Central memory CD4-positive, alpha-beta T cell (primary cell): Measurements from ENCODE around the gene TRAPPC2L.

Experiments
- DNase-seq: peaks from one replicate; pipeline ENCODE4 v3.0.0; 2022

Gene TRAPPC2L

DNA sequence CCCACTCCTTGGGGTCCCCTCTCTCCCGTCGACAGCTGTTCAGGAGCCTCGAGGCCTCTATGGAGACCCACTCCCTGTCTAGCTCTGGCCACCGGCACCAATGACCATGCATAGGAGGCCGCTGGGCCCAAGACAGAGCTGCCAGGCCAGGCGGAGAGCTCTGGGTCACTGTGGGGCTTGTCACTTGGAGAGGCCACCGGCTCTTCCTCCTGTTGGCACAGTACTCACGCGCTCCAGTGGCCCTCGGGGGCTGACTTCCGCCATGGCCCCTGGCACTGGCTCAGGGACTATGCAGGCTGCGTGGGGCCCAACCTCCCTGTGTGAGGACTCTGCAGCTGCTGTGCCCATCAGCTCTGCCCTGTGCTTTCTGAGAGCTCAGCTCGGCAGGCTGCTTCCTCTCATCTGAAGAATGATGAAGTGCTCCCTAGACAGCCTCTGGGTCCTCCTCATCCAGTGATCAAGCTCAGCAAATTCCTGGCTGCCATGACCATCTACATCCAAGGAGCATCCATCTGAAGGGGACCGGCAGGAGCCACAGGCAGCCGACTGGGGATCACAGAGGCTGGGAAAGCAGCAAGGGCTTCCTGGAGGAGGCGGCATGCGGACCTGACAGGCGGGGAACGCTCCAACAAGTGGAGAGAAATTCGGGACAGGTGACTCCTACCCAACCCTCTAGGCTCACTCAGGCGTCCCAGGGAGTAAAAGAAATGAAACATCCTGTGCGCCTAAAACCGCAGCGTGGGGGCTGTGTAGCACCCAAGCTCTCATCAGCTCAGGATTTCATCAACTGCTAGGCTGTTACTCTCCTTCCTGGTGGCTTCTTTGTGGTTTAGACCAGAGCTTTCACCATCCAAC lies 17.0 kb upstream of the TRAPPC2L start:
- DNase-seq: no peak

DNA sequence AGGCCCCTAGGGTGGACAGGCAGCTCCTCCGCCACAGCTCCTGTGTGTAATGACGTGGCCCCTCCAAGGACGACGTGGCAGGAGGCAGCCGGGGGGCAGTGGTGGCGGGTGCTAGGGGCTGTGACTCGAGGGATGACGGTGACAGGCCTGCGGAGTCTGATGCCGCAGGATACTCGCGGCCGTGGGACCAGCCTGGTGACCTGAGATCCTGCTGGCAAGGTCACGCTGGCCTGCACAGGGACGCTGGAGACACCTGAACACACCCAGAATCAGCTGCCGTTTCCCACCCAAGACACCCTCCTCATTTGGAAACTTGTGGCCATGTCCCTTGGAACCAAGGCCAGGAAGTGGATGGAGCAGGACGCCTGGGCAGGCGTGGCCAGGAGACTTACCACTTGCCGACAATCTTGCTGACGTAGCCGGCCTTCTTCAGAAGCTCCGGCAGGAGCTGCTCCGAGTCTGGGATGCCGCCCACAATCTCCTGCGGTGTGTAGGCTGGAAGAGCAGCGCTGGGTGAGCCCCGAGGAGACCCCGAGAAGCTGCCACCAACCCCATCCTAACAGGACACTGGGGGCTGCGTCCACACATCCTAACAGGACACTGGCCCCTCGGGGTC lies 16.2 kb upstream of the TRAPPC2L start:
- DNase-seq: no peak

DNA sequence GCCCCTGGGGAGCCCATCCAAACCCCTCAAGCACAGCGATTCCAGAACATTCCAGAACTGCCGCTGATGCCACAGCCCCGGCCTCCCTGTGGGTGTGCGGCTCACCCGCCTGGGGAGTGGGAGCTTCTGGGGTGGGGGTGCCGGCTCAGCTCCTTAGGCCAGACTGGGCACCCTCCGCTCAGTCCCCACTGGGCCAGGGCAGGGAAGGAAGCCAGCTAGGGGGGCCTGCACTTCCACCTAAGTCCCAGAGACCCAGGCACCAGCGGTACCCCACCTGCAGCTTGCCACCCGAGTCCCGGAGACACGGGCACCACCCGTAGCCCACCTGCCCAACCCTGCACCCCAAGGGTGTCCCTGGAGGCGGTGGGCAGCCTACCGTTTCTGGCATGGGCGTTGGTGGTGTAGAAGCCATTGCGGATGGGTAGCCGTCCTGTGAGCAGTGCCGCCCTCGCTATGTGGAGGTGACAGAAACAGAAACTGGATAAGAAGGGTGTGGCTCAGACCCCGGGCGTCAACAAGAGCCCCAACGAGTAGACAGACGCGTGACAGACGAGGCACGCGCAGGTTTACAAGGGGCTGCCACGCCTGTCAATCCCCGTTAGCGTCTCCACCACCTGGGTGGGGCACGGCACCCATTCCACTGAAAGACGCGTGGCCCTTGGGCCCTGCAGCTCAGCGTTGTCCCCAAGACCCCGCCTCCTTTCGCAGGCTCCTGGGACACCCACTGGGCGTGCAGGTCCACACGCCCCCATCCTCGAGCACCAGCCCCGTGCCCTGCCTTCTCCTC lies 15.2 kb upstream of the TRAPPC2L start:
- DNase-seq: no peak

DNA sequence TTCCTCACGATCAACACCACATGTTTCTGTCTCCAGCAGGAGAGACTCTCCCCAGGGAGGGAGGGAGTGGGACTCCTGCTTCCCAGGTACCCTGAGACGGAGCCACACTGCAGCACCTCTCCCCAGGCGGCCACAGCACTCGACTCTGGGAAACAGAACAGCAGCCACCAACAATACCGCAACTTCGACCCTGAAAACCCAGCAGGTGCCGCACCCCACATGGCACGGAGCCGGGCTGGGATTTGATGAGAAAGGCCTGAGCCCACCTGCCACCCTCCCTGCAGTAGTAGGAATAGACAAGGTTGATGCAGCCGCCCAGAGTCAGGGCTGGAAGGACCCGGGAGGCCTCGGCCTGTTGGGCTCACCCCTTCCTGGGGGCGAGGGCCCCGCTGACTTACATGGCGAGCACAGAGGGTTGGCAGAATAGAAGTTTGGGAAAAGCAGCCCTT lies 14.6 kb upstream of the TRAPPC2L start:
- no peak for DNase-seq

DNA sequence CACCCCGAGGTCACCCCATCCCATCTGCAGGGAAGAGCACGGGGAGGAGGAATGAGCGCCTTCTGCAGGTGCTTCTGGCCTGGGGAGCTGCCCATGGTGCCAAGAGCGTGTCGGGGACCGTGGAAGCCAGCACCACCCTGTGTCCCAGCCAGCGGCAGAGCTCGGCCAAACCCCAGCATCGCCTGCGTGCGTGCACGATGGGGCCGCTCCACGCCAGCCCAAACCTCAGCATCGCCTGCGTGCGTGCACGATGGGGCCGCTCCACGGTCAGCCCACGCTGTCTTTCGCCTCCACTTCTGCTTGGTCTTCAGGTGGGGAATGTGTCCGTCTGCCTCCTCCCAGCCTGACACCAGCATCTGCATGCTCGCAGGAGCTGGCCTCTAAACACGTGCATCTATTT lies 14.1 kb upstream of the TRAPPC2L start:
- DNase-seq: no peak

DNA sequence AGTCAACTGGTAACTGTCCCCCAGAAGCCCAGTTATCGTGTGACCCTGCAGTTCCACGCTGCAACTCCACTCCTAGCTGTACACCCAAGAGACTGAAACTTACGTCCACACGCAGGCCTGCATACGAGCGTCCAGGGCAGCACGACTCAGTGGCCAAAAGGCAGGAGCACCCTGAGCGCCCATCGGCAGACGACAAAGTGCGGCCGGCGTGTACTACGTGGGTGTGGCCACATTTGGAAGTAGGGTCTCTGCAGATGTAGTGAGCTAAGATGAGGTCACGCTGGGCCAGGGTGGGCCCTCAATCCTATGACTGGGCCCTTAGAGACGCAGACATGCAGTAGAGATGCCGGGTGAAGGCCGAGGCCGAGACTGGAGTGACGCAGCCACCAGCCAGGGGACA lies 13.7 kb upstream of the TRAPPC2L start:
- DNase-seq: no peak

DNA sequence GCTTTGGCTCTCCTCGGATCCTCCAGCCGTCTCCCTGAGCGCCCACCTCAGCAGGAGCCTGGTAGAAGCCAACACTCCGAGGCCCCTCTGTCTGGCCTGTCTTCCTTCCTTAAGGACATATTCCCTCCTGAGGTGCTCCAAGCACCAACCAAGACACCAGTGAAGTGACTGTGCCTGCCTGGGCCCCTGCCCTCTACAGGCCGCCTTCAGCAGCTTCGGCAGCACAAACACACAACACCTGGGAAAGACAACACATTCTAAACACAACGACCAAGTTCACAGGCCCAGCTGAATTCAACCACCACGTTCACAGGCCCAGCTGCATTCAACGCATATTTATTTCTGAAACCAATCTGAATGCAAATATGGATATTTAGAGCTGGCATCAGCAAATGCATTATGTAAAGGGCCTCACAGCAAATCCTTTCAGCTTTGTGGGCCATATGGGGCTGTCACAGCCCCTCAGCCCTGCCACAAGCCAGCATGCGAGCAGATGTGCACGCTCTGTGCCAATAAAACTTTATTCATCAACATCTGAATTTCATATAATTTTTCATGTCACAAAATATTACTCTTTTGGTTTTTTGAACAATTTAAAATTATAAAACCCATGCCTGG lies 12.4 kb upstream of the TRAPPC2L start:
- no peak for DNase-seq

DNA sequence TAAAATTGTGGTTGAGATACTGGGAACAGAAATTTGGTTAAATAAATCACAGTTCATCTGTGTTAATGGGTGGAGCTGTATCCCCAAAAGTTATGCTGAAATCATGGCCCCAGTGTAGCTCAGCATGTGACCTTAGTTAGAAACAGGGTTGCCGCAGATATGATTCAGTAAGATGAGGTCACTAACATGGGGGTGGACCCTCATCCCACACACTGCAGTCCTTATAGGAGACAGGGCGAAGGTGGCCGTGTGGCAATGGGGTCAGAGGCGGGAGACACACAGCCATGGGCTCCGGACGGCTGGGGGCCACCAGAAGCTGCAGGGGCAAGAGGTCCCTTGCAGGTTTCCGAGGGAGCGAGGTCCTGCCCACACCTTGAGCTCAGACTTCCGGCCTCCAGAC lies 10.8 kb upstream of the TRAPPC2L start:
- no peak for DNase-seq

DNA sequence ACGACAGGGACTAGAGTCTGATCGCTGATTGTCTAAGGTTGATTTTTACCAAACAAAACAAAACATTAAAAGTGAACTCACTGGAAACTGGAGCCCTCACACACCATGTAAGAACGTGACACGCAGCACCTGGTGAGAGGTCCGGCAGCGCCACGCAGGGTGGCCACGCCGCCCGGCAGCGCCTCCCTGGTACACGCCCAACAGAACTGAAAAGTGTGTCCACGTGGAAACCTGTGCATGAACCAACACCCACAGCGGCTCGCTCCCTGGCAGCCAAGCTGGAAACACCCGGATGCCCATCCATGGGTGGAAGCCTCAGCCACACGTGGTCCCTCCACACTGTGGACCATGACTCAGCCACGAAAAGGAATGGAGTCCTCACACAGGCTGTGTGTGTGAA lies 9.3 kb upstream of the TRAPPC2L start:
- no peak for DNase-seq

DNA sequence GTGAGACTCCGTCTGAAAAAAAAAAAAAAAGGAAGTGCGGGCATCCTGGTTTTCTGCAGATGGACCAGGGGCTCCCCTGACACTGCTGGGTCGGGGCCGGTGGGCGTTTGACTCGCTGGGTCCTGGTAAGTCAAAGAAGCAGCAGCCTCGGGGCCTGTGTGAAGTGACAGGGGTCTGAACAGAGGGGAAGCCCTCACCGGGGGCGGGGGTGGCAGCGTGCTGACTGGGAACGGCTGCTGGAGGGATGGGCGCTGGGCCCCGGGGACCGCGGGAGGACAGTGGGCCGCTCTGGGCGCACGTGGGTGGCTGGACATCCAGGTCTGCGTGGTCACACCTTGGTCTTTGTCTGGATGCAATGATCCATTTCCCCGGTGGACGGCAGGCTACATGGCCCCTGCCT lies 8.4 kb upstream of the TRAPPC2L start:
- no peak for DNase-seq

DNA sequence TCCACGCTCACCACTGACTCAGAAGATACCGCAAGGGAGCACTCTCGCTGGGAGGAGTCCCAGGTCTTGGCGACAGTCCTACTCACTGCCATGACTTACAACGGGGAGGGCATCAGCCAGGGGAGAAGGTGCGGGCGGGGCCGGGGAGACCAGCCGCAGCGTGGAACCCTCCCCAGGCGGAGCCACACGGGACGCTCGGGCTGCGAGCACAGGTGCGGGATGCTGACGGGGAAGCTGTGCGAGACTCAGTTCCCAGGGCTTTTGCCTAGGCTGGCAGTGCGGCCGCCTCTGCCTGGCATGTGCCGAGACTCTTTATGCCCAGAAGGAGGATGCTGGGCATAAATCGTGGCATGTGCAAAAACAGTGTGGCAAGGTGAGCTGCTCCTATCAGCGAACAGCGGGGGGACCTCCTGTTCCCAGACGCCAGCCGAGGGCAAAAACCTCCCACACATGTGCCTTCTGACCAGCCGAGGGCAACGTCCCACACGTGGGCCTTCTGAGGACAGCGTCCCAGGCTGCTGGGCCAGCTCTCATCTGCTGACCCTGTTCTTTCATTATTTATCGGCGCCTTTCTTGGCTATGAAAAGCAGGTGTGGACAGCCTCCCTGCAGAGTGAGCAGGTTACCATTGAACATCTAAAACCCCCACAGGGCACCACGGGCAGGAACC lies 6.3 kb upstream of the TRAPPC2L start:
- no peak for DNase-seq

DNA sequence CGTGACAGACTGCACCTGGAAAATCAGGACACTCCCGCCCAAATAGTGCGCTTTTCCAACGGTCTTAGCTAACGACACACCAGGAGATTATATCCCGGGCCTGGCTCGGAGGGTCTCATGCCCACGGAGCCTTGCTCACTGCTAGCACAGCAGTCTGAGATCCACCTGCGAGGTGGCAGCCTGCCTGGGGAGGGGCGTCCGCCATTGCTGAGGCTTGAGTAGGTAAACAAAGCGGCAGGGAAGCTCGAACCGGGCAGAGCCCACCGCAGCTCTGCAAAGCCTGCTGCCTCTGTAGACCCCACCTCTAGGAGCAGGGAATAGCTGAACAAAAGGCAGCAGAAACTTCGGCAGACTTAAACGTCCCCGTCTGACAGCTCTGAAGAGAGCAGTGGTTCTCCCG lies 5.3 kb upstream of the TRAPPC2L start:
- DNase-seq: no peak

DNA sequence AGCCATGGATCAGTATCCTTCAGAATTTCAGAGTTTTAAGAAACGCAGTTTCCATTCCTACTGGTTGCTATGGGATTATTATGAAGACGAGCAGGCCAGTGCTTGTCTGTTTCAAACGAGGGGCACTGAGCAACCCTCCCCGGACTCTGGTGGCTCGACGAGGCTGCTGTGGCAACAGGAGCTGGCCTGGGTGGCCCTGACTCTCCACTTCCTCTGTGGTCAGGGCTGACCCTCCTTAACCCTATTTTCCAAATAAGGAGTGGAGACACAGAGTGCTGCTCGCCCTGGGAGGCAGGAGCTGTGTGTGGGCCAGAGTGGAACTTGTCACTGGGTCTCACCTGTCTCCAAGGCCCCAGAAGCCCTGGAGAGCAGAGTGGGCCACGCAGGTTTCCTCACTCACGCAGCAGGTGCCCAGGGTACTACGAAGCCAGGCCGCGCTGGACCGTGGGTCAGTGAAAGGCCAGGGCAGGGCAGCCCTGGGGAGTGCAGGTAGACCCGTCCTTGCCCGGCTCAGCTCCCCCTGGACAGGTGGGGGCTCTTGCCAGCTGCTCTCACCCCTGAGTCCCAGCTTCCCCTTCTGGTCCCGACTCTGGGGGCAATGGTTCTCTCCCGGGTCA lies 3.5 kb upstream of the TRAPPC2L start:
- no peak for DNase-seq

DNA sequence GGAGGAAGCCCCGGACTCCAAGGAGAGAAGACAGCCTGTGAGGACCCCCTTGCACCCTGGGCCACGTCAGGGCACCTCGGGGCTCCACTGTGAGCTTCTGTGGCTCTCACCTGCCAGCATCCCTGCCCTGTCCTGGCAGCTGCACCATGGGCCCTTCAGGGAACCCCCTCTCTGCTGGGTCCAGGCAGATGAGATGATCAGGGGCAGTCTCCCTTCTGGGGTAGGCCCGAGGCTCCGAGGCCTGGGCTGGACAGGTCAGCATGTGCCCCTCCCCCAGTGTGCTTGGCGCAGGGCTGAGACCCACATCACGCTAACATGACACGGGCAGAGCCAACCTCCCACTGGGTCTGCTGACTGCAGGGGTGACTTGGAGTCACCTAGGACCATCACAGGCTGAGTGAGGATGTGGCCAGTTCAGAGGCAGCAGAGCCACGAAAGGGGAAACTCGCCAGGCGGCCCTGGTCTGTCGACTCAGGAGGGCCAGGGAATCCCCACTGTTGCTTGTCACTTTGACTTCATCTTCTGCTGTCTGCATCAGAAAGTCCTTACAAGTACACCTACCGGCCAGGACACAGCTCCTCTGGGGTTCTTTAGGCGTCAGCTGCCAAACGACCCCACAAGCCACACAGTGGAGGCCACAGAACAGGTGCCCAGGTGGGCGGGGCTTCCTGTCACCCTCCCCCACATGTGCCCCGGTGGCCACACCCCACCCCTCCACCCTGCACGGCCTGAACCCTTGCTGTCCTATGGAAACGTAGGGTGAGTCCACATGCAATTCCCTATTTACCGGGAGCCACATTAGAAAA lies 2.4 kb upstream of the TRAPPC2L start:
- no peak for DNase-seq

DNA sequence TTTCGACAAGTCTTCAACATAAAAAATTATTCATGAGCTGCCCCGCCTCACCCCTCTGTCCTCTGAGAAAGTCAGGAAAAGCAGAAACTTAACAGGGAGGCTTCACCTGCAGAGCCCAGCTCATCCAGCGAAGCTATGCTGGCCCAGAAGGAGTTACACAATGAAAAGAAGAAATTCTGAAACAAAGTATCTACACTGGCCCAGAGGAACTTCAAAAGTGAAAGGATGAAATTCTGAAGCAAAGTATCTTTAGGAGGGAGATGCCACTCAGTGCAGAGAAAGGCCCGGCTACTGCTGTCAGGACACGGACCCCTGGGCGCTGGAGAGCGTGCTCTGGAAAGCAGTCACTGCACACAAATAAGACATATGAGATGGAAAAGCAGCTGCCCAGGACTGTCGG lies 1.8 kb upstream of the TRAPPC2L start:
- DNase-seq: no peak

DNA sequence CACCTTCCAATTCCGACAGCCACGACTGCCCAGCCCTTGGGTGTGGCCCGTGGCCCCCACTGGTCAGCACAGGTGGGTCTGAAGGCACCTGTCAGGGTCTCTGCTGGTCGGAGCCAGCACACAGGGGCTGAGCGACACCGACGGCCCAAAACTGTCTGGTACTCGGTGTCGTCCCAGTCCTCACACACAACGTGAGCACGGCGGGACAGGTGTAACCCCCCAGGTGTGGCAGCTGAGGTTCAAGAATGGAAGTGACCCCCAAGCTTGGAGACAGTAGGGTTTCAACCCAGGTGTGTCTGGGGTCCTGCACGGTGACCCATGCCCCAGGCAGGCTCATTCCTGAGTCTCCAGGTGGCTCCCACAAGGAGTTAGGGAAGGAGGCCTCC lies 1.2 kb upstream of the TRAPPC2L start:
- DNase-seq: no peak

DNA sequence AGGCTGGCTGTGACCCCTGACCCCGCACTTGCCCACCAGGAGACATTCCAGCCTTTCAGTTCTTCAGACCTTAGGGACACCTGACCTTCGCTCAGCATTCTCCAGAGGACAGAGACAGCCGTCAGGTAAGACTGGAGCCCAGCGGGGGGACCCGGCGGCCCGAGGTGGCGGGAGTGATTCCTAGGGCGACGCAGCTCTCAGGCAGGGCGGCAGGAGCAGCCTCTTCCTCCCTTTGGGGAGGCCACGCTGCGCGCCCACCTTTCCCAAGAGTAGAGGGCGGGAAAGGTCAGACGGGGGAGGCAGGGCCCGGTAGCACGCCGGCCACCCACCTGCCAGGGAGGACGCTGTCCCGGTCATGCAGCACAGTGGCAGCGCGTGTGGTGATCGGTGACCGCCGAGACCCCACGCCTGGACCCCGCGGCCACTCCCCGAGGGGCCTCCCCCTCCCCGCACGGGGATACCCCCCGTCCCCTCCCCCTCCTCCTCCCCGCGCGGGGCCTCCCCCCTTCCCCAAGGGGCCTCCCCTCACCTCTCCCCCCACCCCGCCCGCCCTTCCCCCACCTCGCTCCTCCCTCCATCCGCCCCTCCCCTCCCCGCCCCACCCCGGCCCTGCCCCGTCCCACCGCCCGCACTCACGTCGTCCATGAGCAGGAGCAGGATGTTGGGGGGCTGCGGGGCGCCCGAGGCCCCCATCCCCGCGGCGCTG lies 652 bp upstream of the TRAPPC2L start:
- DNase-seq: no peak

DNA sequence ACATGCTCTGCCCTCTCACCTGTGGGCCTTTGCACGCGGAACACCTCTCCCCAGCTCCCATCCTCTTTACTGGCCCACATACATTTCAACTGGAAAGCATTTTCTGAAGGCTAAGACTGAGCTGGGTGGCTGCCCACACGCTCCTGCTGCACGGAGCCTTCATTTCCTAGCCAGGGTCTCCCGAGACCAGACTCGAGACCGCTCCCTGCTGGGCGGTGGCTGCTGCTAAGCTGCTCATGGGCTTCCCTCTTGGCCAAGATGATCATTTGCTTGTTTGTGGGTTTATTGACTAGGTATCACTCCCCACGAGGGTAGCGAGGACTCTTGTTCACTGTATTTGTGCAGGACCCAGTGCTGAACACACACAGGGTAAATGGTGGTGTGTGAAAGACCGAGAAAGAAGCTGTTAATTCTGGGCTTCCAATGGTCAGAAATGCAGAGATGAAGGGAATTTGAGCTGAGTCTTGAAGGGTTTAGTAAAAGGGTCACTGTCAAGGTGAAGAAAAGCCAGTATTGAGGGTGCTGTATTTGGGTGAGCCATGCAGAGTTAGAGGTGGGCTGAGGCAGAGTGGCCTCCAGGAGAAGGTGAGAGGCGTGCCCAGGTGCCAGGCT lies 907 bp downstream of the TRAPPC2L start:
- DNase-seq: peak; percentile 59

DNA sequence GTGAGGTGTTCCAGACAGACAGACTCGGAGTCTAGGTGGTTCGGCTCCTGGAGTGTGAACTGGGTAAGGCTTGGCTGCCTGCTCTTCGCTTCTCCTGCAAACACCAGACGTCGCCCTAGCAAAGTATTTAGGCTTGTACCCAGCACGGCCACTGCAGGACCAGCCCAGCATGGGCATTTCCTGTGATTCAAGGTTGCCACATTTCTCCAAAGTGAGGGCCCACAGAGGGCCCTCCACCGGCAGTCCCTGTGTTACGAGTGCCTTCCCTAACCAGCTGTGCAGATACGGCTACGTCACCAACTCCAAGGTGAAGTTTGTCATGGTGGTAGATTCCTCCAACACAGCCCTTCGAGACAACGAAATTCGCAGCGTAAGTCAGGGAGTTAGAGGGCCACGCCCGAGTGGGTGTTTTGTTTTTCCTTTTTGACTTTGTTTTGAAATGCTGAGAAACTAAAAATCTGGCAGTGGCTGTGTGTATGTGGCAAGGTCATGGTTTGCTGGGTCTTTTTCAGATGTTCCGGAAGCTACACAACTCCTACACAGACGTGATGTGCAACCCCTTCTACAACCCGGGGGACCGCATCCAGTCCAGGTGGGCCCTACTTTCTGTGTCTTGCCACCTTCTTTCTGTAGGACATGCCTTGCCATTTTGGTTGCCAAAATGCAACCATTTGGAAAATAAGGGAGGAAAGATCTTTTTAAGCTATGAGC lies 2.6 kb downstream of the TRAPPC2L start:
- no peak for DNase-seq

DNA sequence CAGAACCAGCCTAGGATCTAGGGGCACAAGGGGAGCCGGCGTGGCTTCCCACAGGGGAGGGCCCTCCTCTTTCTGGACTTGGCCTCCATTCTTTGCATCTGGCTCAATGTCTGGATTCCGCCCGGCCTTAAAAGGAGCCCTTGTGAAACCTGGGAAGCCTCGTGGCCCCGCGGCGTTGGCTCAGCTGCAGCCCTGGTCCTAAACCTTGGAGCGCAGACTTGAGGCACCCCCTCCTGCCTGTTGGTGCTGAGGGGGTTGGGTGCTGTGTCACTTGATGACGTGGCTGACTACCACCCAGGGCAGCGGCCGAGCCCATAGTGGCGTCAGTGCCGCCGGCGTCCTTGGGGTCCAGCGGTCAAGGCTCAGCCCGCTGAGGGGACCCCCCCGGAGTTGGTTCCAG lies 4.4 kb downstream of the TRAPPC2L start:
- DNase-seq: no peak
